CD4-positive, alpha-beta T cell treated with Interleukin-17A for 4 hours (primary cell): ENCODE data around the gene MFSD11.
A peak's percentile ranks its signal among the peaks of the same experiment; 100 is the strongest.
"Not testable (repeated sequence)": the region's sequence is repeated elsewhere in the genome, so short reads cannot be mapped to it uniquely, and the experiment has no call there.

Experiments
- DNase-seq: peaks from one replicate; pipeline ENCODE4 v3.0.0-alpha.2; 2020; ENCODE audit warnings: mixed read lengths

Gene MFSD11

DNA sequence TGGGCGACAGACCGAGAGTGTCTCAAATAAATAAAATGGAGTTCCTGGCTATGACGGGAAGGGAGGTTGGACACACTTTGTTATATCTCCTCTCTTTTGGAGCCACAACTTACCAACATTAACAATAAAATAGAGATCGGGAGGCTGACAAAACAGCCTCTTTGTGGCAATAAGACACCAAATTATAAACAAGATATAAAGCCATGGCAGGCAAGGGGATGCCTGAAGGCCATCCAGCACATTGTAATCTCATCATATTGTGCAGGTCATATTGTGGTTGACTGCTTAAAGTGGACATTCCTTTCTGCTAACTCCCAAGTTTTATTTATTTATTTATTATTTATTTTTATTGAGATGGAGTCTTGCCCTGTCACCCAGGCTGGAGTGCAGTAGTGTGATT lies 70.4 kb downstream of the MFSD11 start:
- no peak for DNase-seq

DNA sequence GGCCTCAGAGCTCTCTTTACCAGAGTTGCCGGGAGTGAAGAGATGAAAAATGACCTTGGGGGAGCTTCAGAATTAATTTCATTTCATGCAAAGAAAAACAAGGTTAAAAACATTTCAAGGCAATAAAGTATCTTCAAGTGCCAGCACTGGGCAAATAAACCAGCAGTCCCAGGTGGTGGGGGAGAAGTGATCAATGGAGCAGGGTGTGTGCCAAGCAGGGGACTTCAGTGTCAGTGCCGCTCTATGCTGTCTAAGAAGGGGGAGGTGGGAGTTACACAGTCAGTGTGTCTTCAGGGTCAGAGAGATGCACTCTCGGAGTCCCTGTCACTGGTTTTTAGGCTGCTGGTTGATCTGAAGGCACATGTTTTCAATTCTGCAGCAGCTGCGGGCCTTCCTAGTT lies 73.0 kb downstream of the MFSD11 start:
- DNase-seq = no peak

- DNase-seq = no peak
Observed at GRCh38 chr17:76811834-76812233, 73.9 kb downstream of the MFSD11 start.

DNA sequence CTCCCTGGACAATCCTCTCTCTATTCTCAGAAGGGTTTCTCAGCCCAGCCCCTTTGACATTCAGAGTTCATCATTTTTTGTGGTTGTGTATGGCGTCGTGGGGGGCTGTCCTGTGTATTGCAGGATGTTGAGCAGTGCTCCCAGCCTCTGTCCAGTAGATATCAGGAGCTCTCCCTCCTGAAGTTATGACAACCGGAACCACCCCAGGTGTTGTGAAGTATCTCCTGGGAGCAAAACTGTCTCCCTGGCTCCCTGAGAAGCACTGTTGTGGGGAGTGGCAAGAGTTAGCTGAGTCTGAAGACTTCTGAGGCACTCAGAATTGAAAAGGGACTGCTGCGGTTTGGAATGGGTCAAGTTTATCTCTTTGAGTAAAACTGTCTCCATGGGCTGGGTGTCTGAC lies 74.3 kb downstream of the MFSD11 start:
- DNase-seq = no peak

GRCh38 chr17:76812968-76813367 lies 75.0 kb downstream of the MFSD11 start:
- no peak for DNase-seq

DNA sequence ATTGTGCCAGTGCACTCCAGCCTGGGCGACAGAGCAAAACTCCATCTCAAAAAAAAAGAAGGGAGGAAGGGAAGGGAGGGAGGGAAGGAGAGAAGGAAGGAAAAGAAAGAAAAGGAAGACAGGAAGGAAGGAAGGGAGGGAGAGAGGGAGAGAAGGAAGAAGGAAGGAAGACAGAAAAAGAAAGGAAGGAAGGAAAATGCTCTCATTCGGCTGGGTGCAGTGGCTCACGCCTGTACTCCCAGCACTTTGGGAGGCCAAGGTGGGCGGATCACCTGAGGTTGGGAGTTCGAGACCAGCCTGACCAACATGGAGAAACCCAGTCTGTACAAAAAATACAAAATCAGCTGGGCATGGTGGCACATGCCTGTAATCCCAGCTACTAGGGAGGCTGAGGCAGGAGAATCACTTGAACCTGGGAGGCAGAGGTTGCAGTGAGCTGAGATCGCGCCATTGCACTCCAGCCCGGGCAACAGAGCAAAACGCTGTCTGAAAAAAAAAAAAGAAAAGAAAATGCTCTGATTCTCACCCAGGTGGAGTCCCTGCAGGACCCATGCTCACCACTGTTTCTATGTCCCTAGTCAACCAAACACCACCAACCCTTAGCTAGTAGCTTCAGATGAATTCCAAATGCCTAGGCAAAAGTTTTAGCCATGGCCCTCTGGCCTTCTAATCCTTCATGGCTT lies 78.1 kb downstream of the MFSD11 start:
- not testable (repeated sequence) for DNase-seq

GRCh38 chr17:76816590-76817135 lies 78.7 kb downstream of the MFSD11 start:
- DNase-seq = peak; percentile 75

- DNase-seq = no peak
Observed at GRCh38 chr17:76820039-76820438, 82.1 kb downstream of the MFSD11 start.

GRCh38 chr17:76820561-76820960 lies 82.6 kb downstream of the MFSD11 start:
- DNase-seq = no peak

DNA sequence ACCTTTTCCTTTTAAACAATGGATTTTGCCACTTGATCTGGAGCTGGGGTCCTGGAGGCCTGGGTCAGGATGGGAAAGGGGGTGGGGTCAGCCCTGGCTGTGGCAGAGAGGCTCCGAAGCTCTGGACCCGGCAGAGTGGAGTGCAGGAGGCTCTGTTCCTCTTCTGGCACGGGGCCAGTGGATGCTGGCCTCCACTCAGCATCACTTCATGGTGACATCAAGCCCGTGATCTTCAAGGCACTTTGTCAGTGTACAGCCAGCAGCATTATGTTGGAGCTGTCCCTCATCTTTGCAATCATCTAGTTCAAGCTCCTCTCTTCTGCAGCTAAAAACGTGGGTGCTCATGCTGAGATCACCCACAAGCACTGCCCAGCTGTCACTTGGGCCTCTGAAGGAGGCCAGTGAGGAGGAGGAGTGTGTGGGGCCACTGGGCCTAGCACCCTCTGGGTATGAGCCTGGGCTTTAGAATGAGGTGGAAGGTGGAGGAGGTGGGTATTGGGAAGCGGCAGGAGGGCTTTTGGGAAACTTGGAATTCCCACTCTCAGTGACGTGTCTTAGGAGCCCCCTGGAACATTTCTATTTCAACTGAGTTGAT lies 84.4 kb downstream of the MFSD11 start:
- DNase-seq = no peak

DNA sequence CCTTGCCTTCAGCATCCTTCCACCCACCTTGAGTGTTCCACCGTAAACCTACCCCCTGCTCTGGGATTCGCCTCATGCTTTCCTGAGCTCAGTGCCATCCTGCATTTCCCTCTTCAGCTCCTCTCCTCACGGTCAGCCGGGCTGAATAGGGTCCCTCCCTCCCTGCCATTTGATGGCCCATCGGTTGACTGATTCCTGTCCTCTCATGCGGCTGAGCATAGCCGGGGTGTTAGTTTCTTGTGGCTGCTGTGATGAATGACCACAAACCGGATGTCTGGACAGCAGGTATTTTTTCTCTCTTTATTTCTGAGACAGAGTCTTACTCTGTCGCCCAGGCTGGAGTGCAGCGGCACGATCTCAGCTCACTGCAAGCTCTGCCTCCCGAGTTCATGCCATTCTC lies 86.2 kb downstream of the MFSD11 start:
- DNase-seq = no peak

DNA sequence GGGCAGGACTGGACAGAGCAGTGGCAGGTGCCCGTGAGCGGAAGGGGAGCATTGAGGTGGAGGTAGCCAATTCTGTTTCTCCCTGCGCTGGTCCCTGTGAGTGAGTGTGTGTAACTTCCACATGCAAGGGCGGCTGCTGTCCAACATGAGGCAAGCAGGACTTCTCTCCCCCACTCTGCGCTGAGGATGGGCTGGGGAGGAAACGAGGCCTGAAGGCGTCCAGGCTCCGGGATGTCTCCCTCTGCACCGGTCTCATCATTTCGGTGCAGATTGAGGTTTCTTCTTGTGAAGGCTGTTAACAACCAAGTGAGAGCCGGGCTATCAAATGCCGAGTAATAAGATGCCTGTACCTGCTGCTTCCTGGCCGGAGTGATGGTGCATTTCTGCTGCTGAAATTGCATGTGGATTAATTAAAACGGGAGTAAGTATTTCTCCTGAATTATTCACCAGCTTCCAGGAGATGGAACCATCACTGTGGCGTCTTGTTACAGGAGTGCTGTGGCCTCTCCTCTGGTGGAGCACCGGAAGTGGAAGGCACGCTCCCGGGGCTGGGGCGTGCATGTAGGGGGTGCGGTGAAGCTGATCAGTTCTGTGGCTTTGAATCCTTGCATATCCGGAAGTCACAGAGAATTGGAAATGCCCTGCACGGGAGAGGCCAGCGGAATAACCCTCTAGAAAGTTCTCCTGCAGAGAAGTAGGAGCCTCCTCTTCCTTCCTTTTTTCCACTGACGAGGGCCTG lies 88.6 kb downstream of the MFSD11 start:
- DNase-seq = peak; percentile 16

GRCh38 chr17:76827736-76828135 lies 89.8 kb downstream of the MFSD11 start:
- DNase-seq = no peak
